H1 (cell line): ENCODE data around the gene BCO1. TPM values are rescaled to one million over a fixed set of nuclear protein-coding genes. Genes with fewer than 3 reads are reported as not detected.

ENCODE experiments used
- CTCF ChIA-PET: fragments of 300-600 bp; sonication (Branson Sonifier 250); formaldehyde crosslinking; loops from one replicate; lab custom pipeline; 2021; ENCODE audit not compliant: partially characterized antibody; lab: Charles Lee
- POLR2A ChIA-PET: fragments of 300-600 bp; sonication (Branson Sonifier 250); formaldehyde crosslinking; loops from one replicate; lab custom pipeline; 2021; ENCODE audit warnings: inconsistent platforms; ENCODE audit not compliant: partially characterized antibody; lab: Charles Lee
- DNase-seq, 2 experiments: peaks; one replicate each; pipeline versions ENCODE4 v3.0.0 to v3.0.0-alpha.2; 2010 to 2022; ENCODE audit warnings: low spot score in 2 of 2, low read depth in 1 of 2, mixed read lengths in 1 of 2
- FAIRE-seq: peaks from 2 replicates; lab custom pipeline; 2011; peaks lifted over from hg19 to GRCh38; lab: Jason Lieb, UNC
- H2AFZ ChIP-seq: 2 replicates; pipeline ENCODE4 v1.8.1; 2012; ENCODE audit warnings: low read length, inconsistent platforms
- H2AK5ac ChIP-seq: 2 replicates; pipeline ENCODE4 v1.6.1; 2013; ENCODE audit warnings: low read depth, low read length
- H2BK120ac ChIP-seq: replicated peaks from 2 replicates; pipeline ENCODE3; 2013; ENCODE audit warnings: low read depth, low read length, inconsistent platforms
- H2BK12ac ChIP-seq: 2 replicates; pipeline ENCODE4 v1.6.1; 2013; ENCODE audit warnings: low read depth, low read length
- H2BK15ac ChIP-seq: 2 replicates; pipeline ENCODE4 v1.6.1; 2013; ENCODE audit warnings: low read length
- H2BK20ac ChIP-seq: 2 replicates; pipeline ENCODE4 v1.6.1; 2013; ENCODE audit warnings: low read length
- H2BK5ac ChIP-seq: 2 replicates; pipeline ENCODE4 v1.6.1; 2013; ENCODE audit warnings: low read depth, low read length
- H3K14ac ChIP-seq: 2 replicates; pipeline ENCODE4 v1.6.1; 2013; ENCODE audit warnings: inconsistent platforms; ENCODE audit not compliant: insufficient read length
- H3K18ac ChIP-seq: 2 replicates; pipeline ENCODE4 v1.6.1; 2013; ENCODE audit warnings: low read length; ENCODE audit errors: extremely low read depth
- H3K23ac ChIP-seq: 2 replicates; pipeline ENCODE4 v1.6.1; 2013; ENCODE audit warnings: inconsistent platforms; ENCODE audit not compliant: insufficient read length
- H3K23me2 ChIP-seq: 2 replicates; pipeline ENCODE4 v1.6.1; 2013; ENCODE audit warnings: low read depth, low read length
- H3K27ac ChIP-seq: 2 replicates; pipeline ENCODE4 v1.6.1; 2011; ENCODE audit warnings: low read depth, low read length, inconsistent platforms
- H3K27me3 ChIP-seq, 4 experiments: replicated peaks in 1 of 4; 1 replicate in 1 of 4; 2 replicates in 3 of 4; pipeline versions ENCODE4 v1.6.1 to v1.8.1; 2011 to 2013; ENCODE audit warnings: low read length in 3 of 4, mild to moderate bottlenecking in 3 of 4, inconsistent platforms in 2 of 4, mixed read lengths in 2 of 4, moderate library complexity in 1 of 4; ENCODE audit not compliant: control insufficient read depth in 3 of 4, insufficient read depth in 3 of 4; ENCODE audit errors: extremely low read depth in 1 of 4
- H3K36me3 ChIP-seq, 4 experiments: 2 replicates each; pipeline versions ENCODE4 v1.6.1 to v1.8.1; 2011 to 2013; ENCODE audit warnings: mild to moderate bottlenecking in 4 of 4, low read length in 3 of 4, moderate library complexity in 2 of 4, control low read depth in 1 of 4, inconsistent platforms in 1 of 4; ENCODE audit not compliant: insufficient read depth in 4 of 4, control insufficient read depth in 2 of 4
- H3K4ac ChIP-seq: replicated peaks from 2 replicates; pipeline ENCODE3; 2013; ENCODE audit warnings: low read length, low read depth, mixed read lengths, inconsistent platforms; ENCODE audit not compliant: insufficient read length
- H3K4me1 ChIP-seq, 4 experiments: replicated peaks in 1 of 4; 1 replicate in 1 of 4; 2 replicates in 3 of 4; pipeline versions ENCODE4 v1.6.1 to v1.8.1; 2011 to 2013; ENCODE audit warnings: low read length in 3 of 4, inconsistent platforms in 2 of 4, mixed read lengths in 1 of 4; ENCODE audit not compliant: insufficient read depth in 4 of 4, control insufficient read depth in 3 of 4
- H3K4me2 ChIP-seq, 2 experiments: 2 replicates each; pipeline versions ENCODE4 v1.6.1 to v1.8.1; 2011 to 2013; ENCODE audit warnings: low read depth in 2 of 2, low read length in 2 of 2, control low read depth in 1 of 2, inconsistent platforms in 1 of 2, mild to moderate bottlenecking in 1 of 2; ENCODE audit not compliant: insufficient read depth in 1 of 2
- H3K4me3 ChIP-seq, 4 experiments: fragments of 200-600, 300-600 bp in 1 of 4; sonication (generic), shearing (Covaris generic), sonication (Bioruptor Twin) in 1 of 4; 2 replicates each; pipeline versions ENCODE4 v1.5.1 to v1.8.1; 2011 to 2016; ENCODE audit warnings: low read length in 4 of 4, low read depth in 3 of 4, control low read depth in 2 of 4, inconsistent platforms in 2 of 4, mild to moderate bottlenecking in 2 of 4, mixed read lengths in 1 of 4, moderate library complexity in 1 of 4; ENCODE audit not compliant: insufficient read depth in 2 of 4; ENCODE audit errors: extremely low read depth in 1 of 4
- H3K56ac ChIP-seq: replicated peaks from 2 replicates; pipeline ENCODE3; 2013; ENCODE audit warnings: low read depth, mild to moderate bottlenecking, mixed read lengths, low read length, inconsistent platforms; ENCODE audit not compliant: insufficient read length
- H3K79me1 ChIP-seq: 2 replicates; pipeline ENCODE4 v1.6.1; 2013; ENCODE audit warnings: low read depth, low read length, control low read depth
- H3K79me2 ChIP-seq, 2 experiments: 2 replicates each; pipeline versions ENCODE4 v1.6.1 to v1.8.1; 2012 to 2013; ENCODE audit warnings: low read length in 2 of 2, mild to moderate bottlenecking in 2 of 2, inconsistent platforms in 1 of 2; ENCODE audit not compliant: insufficient read depth in 2 of 2, control insufficient read depth in 1 of 2
- H3K9ac ChIP-seq, 4 experiments: replicated peaks in 1 of 4; 1 replicate in 1 of 4; 2 replicates in 3 of 4; pipeline versions ENCODE4 v1.6.1 to v1.8.1; 2011 to 2013; ENCODE audit warnings: low read depth in 3 of 4, low read length in 3 of 4, control low read depth in 2 of 4, mild to moderate bottlenecking in 2 of 4, moderate library complexity in 2 of 4, inconsistent platforms in 1 of 4; ENCODE audit errors: extremely low read depth in 1 of 4
- H3K9me3 ChIP-seq, 2 experiments: 2 replicates each; pipeline versions ENCODE4 v1.6.1 to v1.8.1; 2012 to 2013; ENCODE audit warnings: mild to moderate bottlenecking in 2 of 2, moderate library complexity in 2 of 2, control low read depth in 1 of 2, inconsistent platforms in 1 of 2, low read depth in 1 of 2, low read length in 1 of 2, mixed read lengths in 1 of 2; ENCODE audit not compliant: insufficient read depth in 2 of 2
- H4K20me1 ChIP-seq, 2 experiments: replicated peaks in 1 of 2; 2 replicates each; pipeline versions ENCODE3 to v1.8.1; 2011 to 2013; ENCODE audit warnings: inconsistent platforms in 2 of 2, low read length in 2 of 2, mild to moderate bottlenecking in 1 of 2; ENCODE audit not compliant: insufficient read depth in 2 of 2, control insufficient read depth in 1 of 2
- H4K5ac ChIP-seq: 2 replicates; pipeline ENCODE4 v1.6.1; 2013; ENCODE audit warnings: low read length, low read depth, mixed read lengths, inconsistent platforms; ENCODE audit not compliant: insufficient read length
- H4K8ac ChIP-seq: 2 replicates; pipeline ENCODE4 v1.8.0; 2013; ENCODE audit warnings: mild to moderate bottlenecking, moderate library complexity, low read length, inconsistent platforms; ENCODE audit not compliant: insufficient read depth; ENCODE audit errors: extremely low read depth
- H4K91ac ChIP-seq: replicated peaks from 2 replicates; pipeline ENCODE3; 2013; ENCODE audit warnings: low read length, mixed read lengths, inconsistent platforms; ENCODE audit not compliant: insufficient read length
- TCF12 ChIP-seq: IDR thresholded peaks from 2 replicates; pipeline ENCODE4 v1.6.1; 2011; ENCODE audit warnings: low read depth, mild to moderate bottlenecking, low read length
- WGBS, 2 experiments: shearing (Covaris generic) in 1 of 2; methylation state at CpG; one replicate each; pipeline versions ENCODE4 v1.1.6 to v1.1.7; 2013 to 2015; ENCODE audit warnings: low lambda C conversion rate in 2 of 2, mixed read lengths in 2 of 2, inconsistent platforms in 1 of 2, low coverage in 1 of 2, missing lambda C conversion rate in 1 of 2; ENCODE audit not compliant: insufficient replicate concordance in 2 of 2, insufficient coverage in 1 of 2, insufficient read length in 1 of 2; ENCODE audit errors: extremely low coverage in 1 of 2, missing lambda C conversion rate in 1 of 2; 5-methylcytosine and 5-hydroxymethylcytosine counted together
- polyA plus RNA-seq, 7 experiments: library from polyadenylated mRNA; depleted of rRNA in 3 of 7; stranded (reverse) in 5 of 7; unstranded in 2 of 7; fragments of >200 nt in 5 of 7; fragments of 200-250 nt in 2 of 7; gene quantifications; 1 replicate in 5 of 7; 2 replicates in 1 of 7; 4 replicates in 1 of 7; pipeline versions ENCODE4 v1.2.1 to v1.2.3, GENCODE V29; 2011 to 2013; ENCODE audit warnings: missing spikeins in 2 of 7, mixed read lengths in 2 of 7
- total RNA-seq: library from RNA; stranded (reverse); fragmentation: NEBNext Ultra II Directional; extraction: Animal tissue kit (Norgen Biotek cat#: 25700); gene quantifications from 2 replicates; pipeline ENCODE4 v1.2.1, GENCODE V29; 2021

The BCO1 gene
- total and polyA plus RNA-seq, 2 of the 8 experiments (the other 6 are each of a cell fraction or from before 2014, with no cell fraction given) = 0.21 TPM; not detected in 1

DNA sequence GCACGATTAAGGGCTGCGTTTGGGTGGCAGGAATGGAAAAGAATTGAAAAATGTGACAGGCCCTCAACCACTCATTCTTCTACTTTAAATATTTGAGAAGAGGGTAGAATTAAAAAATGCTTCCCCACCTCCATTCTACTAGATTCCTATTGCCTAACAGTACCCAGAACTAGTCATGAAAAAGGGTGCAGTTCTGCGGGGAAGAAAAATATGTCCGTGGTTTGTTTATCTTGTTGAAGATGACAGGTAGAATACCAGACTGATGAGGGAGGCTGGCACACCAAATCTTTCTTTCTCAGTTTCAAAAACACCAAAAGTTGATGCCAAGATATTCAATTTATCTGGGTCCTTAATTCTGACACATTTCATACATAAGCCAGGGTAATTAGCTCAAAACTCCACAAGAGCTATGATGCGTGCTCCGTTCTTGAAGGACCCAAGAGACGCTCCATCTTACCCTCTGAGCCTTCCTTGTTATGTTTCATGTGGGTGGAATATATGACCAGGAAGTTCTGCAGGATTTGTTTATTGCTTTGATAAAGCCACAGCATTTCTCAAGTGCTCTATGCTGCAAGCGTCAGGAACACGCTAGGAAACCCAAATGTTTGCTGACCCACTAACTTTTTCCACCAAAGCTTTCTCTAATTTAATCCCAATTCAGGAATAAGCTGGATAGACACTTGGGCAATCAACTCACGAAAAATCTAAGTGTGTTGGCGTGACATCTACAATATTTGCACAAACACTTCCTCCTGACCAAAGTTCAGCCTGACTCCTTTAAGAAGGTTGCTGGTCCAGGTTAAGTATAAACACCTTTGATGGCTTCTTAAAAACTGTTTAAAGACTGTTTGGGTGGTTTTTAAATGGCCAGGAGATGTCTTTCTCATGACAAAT, 55.7 kb downstream of the BCO1 start:
- TF ChIP-seq TCF12 = no peak
- TF ChIP-seq, all 59 proteins: peak for 0
- WGBS, 2 experiments = 92% methylated on average over 11 of the region's 11 CpGs; no CpG with 5 or more reads in 1 of the 2 experiments
- no peak overlapping the region for H4K8ac ChIP-seq

More for the DNA sequence above, 55.7 kb downstream of the BCO1 start:
- ChIA-PET POLR2A (interaction anchor here (1.7 kb wide), 1 partner anchor 19 kb away, joined by 4 read pairs; no protein-coding TSS in a partner anchor), CTCF (interaction anchor here (0.6 to 1.2 kb wide), 2 partner anchors 9 to 33 kb away, joined by 3 to 4 read pairs; no protein-coding TSS in a partner anchor)
- H2BK12ac ChIP-seq = no peak overlapping the region
- H3K14ac ChIP-seq = no peak overlapping the region
- H2BK120ac ChIP-seq = no peak overlapping the region
- H2BK5ac ChIP-seq = no peak overlapping the region
- no peaks in the 10 kb centered on the region; a peak in 2 of 7 replicates for H3K27me3 ChIP-seq
- no peak overlapping the region for H3K18ac ChIP-seq
- H3K56ac ChIP-seq = no peak overlapping the region
- H4K91ac ChIP-seq = no peak overlapping the region
- H3K4ac ChIP-seq = no peak overlapping the region
- no peak overlapping the region for H3K9ac ChIP-seq
- no peak overlapping the region for H4K5ac ChIP-seq
- no peak overlapping the region for H2AK5ac ChIP-seq
- no peaks in the 10 kb centered on the region for H3K23me2 ChIP-seq
- no peaks in the 10 kb centered on the region for H3K79me1 ChIP-seq
- H3K79me2 ChIP-seq = no peaks in the 10 kb centered on the region
- no peak overlapping the region for H3K4me2 ChIP-seq
- no peak overlapping the region for H3K23ac ChIP-seq
- no peak overlapping the region for H3K4me3 ChIP-seq
- no peak overlapping the region for H2BK15ac ChIP-seq
- H3K27ac ChIP-seq = no peak overlapping the region
- no peak for DNase-seq
- FAIRE-seq = no peak
- no peaks in the 10 kb centered on the region for H3K4me1 ChIP-seq
- H4K20me1 ChIP-seq = peaks cover 0 to 2% of the 10 kb centered on the region in 2 experiments
- H2AFZ ChIP-seq = no peak overlapping the region
- H2BK20ac ChIP-seq = no peak overlapping the region
- no peaks in the 10 kb centered on the region for H3K9me3 ChIP-seq
- H3K36me3 ChIP-seq = no peaks in the 10 kb centered on the region
